ENCODE measurements around the gene GOLGA5.
"Not testable (repeated sequence)": the region's sequence is repeated elsewhere in the genome, so short reads cannot be mapped to it uniquely, and the experiment has no call there.

GOLGA5 gene

GRCh38 chr14:92846162-92846897 is 52.2 kb downstream of the GOLGA5 start:
- Histone ChIP-seq H3K36me3 (no peaks in the 10 kb centered on the region), H3K4me1 (peaks cover 9% of the 10 kb centered on the region), H3K27me3 (no peaks in the 10 kb centered on the region), H3K4me3 (ENCODE audit: low read depth, low read length) (no peak overlapping the region), H3K9me3 (no peaks in the 10 kb centered on the region; the same call in 1 of the 2 replicates)
- TF ChIP-seq CTCF (IDR thresholded peaks at IDR 0.05; ENCODE audit: low read depth, low read length), result no peak
- DNase-seq, result no peak

DNA sequence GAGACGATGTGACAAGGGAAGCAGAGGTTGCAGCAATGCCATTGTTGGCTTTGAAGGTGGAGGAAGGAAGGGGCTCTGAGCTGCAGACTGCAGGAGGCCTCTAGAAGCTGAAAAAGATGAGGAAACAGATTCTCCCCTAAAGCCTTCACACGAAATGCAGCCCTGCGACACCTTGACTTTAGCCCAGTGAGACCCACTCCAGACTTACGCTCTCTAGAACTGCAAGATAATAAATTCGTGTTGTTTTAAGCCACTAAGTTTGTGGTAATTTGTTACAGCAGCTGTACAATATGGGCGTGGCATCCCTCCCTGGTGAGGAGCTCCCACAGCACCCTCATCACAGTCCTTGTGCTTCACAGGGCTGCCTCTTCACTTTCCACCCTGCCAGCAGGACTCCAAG is 53.2 kb downstream of the GOLGA5 start:
- no peak for DNase-seq
- no peaks in the 10 kb centered on the region for H3K36me3 ChIP-seq
- H3K9me3 ChIP-seq, result no peaks in the 10 kb centered on the region; the same call in 1 of the 2 replicates
- no peaks in the 10 kb centered on the region for H3K27me3 ChIP-seq
- peaks cover 9% of the 10 kb centered on the region for H3K4me1 ChIP-seq
- no peak overlapping the region for H3K4me3 ChIP-seq (ENCODE audit: low read depth, low read length)
- no peak for TF ChIP-seq CTCF (IDR thresholded peaks at IDR 0.05; ENCODE audit: low read depth, low read length)

- H3K4me1 ChIP-seq, result peaks cover 9% of the 10 kb centered on the region
- DNase-seq, result no peak
- TF ChIP-seq CTCF (IDR thresholded peaks at IDR 0.05; ENCODE audit: low read depth, low read length), result no peak
- no peaks in the 10 kb centered on the region for H3K27me3 ChIP-seq
- H3K9me3 ChIP-seq, result no peaks in the 10 kb centered on the region; the same call in 1 of the 2 replicates
- H3K4me3 ChIP-seq (ENCODE audit: low read depth, low read length), result no peak overlapping the region
- H3K36me3 ChIP-seq, result no peaks in the 10 kb centered on the region
Measured at GRCh38 chr14:92847749-92848148, 53.6 kb downstream of the GOLGA5 start.

GRCh38 chr14:92848887-92849286 is 54.8 kb downstream of the GOLGA5 start:
- Histone ChIP-seq H3K4me1 (peaks cover 9% of the 10 kb centered on the region), H3K27me3 (no peaks in the 10 kb centered on the region), H3K36me3 (no peaks in the 10 kb centered on the region), H3K9me3 (no peaks in the 10 kb centered on the region; the same call in none of the 2 replicates), H3K4me3 (ENCODE audit: low read depth, low read length) (no peak overlapping the region)
- no peak for TF ChIP-seq CTCF (IDR thresholded peaks at IDR 0.05; ENCODE audit: low read depth, low read length)
- DNase-seq, result no peak

GRCh38 chr14:92850492-92850891 is 56.4 kb downstream of the GOLGA5 start:
- Histone ChIP-seq H3K4me3 (ENCODE audit: low read depth, low read length) (no peak overlapping the region), H3K36me3 (no peaks in the 10 kb centered on the region), H3K9me3 (no peaks in the 10 kb centered on the region; the same call in none of the 2 replicates), H3K27me3 (no peaks in the 10 kb centered on the region), H3K4me1 (peaks cover 9% of the 10 kb centered on the region)
- TF ChIP-seq CTCF (IDR thresholded peaks at IDR 0.05; ENCODE audit: low read depth, low read length), result no peak
- peak; percentile 60 for DNase-seq

DNA sequence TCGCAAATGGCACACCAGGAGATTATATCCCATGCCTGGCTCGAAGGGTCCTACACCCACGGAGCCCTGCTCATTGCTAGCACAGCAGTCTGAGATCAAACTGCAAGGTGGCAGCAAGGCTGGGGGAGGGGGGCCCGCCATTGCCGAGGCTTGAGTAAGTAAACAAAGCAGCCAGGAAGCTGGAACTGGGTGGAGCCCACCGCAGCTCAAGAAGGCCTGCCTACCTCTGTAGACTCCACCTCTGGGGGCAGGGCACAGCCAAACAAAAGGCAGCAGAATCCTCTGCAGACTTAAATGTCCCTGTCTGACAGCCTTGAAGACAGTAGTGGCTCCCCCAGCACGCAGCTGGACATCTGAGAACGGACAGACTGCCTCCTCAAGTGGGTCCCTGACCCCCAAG is 59.0 kb downstream of the GOLGA5 start:
- not testable (repeated sequence) for H3K27me3 ChIP-seq; DNase-seq; H3K4me3 ChIP-seq (ENCODE audit: low read depth, low read length); H3K4me1 ChIP-seq; H3K36me3 ChIP-seq; H3K9me3 ChIP-seq
